GM12878 (cell line): ENCODE data around the gene SDCCAG8. TPM values are rescaled to one million over a fixed set of nuclear protein-coding genes. Genes with fewer than 3 reads are reported as not detected.

Experiments
- ATAC-seq: fragments of 200-7000 bp; cut with Tn5 transposase; 3 replicates; pipeline ENCODE4 v1.9.1; 2020; ENCODE audit warnings: mild to moderate bottlenecking, moderate library complexity
- BruUV-seq: library from RNA; stranded (reverse); fragments of 400-500 nt; replicated peaks from 2 replicates; lab custom pipeline; 2021; lab: Mats Ljungman, UMichigan
- CTCF ChIA-PET: fragments of 300-600 bp; sonication (Branson Sonifier 250); formaldehyde crosslinking; extraction: SDS; loops from one replicate; lab custom pipeline; 2021; ENCODE audit warnings: inconsistent platforms; lab: Yijun Ruan, JAX
- POLR2A ChIA-PET: fragments of 350-600 bp; formaldehyde crosslinking; extraction: SDS; loops from one replicate; lab custom pipeline; 2021; ENCODE audit warnings: inconsistent platforms; lab: Charles Lee
- RAD21 ChIA-PET: fragments of 300-600 bp; sonication (Branson Sonifier 250); formaldehyde crosslinking; loops from one replicate; lab custom pipeline; 2023; ENCODE audit warnings: antibody characterized with exemption; ENCODE audit not compliant: unreplicated experiment; lab: Charles Lee
- SMC1A ChIA-PET: fragments of 300-600 bp; sonication (Branson Sonifier 250); formaldehyde crosslinking; loops from one replicate; lab custom pipeline; 2023; ENCODE audit not compliant: unreplicated experiment, uncharacterized antibody; lab: Charles Lee
- DNase-seq: peaks from one replicate; pipeline ENCODE4 v3.0.0-alpha.2; 2011; ENCODE audit warnings: low read depth, low spot score
- FAIRE-seq: peaks from 3 replicates; lab custom pipeline; 2011; peaks lifted over from hg19 to GRCh38; lab: Jason Lieb, UNC
- H2AFZ ChIP-seq: 2 replicates; pipeline ENCODE4 v1.6.0; 2011; ENCODE audit warnings: low read depth, low read length, control low read depth; ENCODE audit not compliant: control insufficient read depth
- H3K27ac ChIP-seq: 2 replicates; pipeline ENCODE4 v1.5.1; 2011; ENCODE audit warnings: control low read depth; ENCODE audit not compliant: control insufficient read depth, insufficient read depth
- H3K27me3 ChIP-seq, 2 experiments: replicated peaks in 1 of 2; 2 replicates each; pipeline versions ENCODE4 v1.6.0 to v1.6.1; 2011; ENCODE audit warnings: low read length in 1 of 2; ENCODE audit not compliant: control insufficient read depth in 2 of 2, insufficient read depth in 2 of 2
- H3K36me3 ChIP-seq, 2 experiments: 2 replicates each; pipeline ENCODE4 v1.5.1; 2011; ENCODE audit warnings: low read length in 1 of 2; ENCODE audit not compliant: control insufficient read depth in 2 of 2, insufficient read depth in 2 of 2
- H3K4me1 ChIP-seq: 2 replicates; pipeline ENCODE4 v1.6.1; 2011; ENCODE audit warnings: mild to moderate bottlenecking, low read length, moderate library complexity, mixed read lengths; ENCODE audit not compliant: control insufficient read depth, insufficient read depth
- H3K4me2 ChIP-seq: 2 replicates; pipeline ENCODE4 v1.6.0; 2011; ENCODE audit warnings: control low read depth; ENCODE audit not compliant: control insufficient read depth, insufficient read depth
- H3K4me3 ChIP-seq: fragments of 200-600 bp; sonication (generic); 2 replicates; pipeline ENCODE4 v1.5.1; 2016
- H3K79me2 ChIP-seq: 2 replicates; pipeline ENCODE4 v1.6.0; 2011; ENCODE audit warnings: low read length; ENCODE audit not compliant: control insufficient read depth, insufficient read depth
- H3K9ac ChIP-seq: 2 replicates; pipeline ENCODE4 v1.8.0; 2011; ENCODE audit warnings: low read length, control low read depth, mixed read lengths; ENCODE audit not compliant: control insufficient read depth, insufficient read depth
- H3K9me3 ChIP-seq: replicated peaks from 3 replicates; pipeline ENCODE4 v1.5.1; 2011; ENCODE audit warnings: mild to moderate bottlenecking, low read length; ENCODE audit not compliant: control insufficient read depth, insufficient read depth
- H4K20me1 ChIP-seq: 2 replicates; pipeline ENCODE4 v1.6.0; 2011; ENCODE audit not compliant: control insufficient read depth, insufficient read depth
- CREM ChIP-seq: IDR thresholded peaks from 2 replicates; pipeline ENCODE4 v1.6.1; 2014; ENCODE audit warnings: antibody characterized with exemption, low read depth
- DPF2 ChIP-seq: fragments of 450-650 bp; IDR thresholded peaks from 2 replicates; pipeline ENCODE4 v1.6.1; 2017; ENCODE audit warnings: mild to moderate bottlenecking
- GABPA ChIP-seq: IDR thresholded peaks from 2 replicates; pipeline ENCODE4 v1.6.1; 2014; ENCODE audit warnings: antibody characterized with exemption, low read depth, mild to moderate bottlenecking, inconsistent platforms
- GATAD2B ChIP-seq: fragments of 450-650 bp; conservative IDR thresholded peaks from 2 replicates; pipeline ENCODE4 v1.6.1; 2017; ENCODE audit warnings: low read depth, mild to moderate bottlenecking, moderate library complexity
- MXI1 ChIP-seq: fragments of 150-350 bp; IDR thresholded peaks from 2 replicates; pipeline ENCODE4 v1.6.1; 2011; ENCODE audit warnings: low read depth, mild to moderate bottlenecking, inconsistent platforms, low read length, improper control_type of control experiment
- NRF1 ChIP-seq: conservative IDR thresholded peaks from 2 replicates; pipeline ENCODE4 v1.6.1; 2011; ENCODE audit warnings: mild to moderate bottlenecking, low read depth, low read length, improper control_type of control experiment
- PAX8 ChIP-seq: fragments of 450-650 bp; IDR thresholded peaks from 2 replicates; pipeline ENCODE4 v1.6.1; 2017; ENCODE audit warnings: mild to moderate bottlenecking, moderate library complexity
- PML ChIP-seq: IDR thresholded peaks from 2 replicates; pipeline ENCODE4 v1.6.1; 2012; ENCODE audit warnings: low read length, inconsistent platforms
- RBBP5 ChIP-seq: fragments of 200-600 bp; sonication (generic); conservative IDR thresholded peaks from 2 replicates; pipeline ENCODE4 v1.6.1; 2016
- SREBF1 ChIP-seq: IDR thresholded peaks from 2 replicates; pipeline ENCODE4 v1.6.1; 2012; ENCODE audit warnings: mild to moderate bottlenecking, low read length
- TARDBP ChIP-seq: IDR thresholded peaks from 2 replicates; pipeline ENCODE4 v1.6.1; 2016; ENCODE audit warnings: borderline replicate concordance
- ZZZ3 ChIP-seq: IDR thresholded peaks from 2 replicates; pipeline ENCODE4 v1.6.1; 2011; ENCODE audit warnings: low read depth; ENCODE audit not compliant: control insufficient read depth, insufficient read length
- WGBS: methylation state at CpG from one replicate; pipeline ENCODE4 v1.1.6; 2016; ENCODE audit warnings: low lambda C conversion rate; ENCODE audit not compliant: insufficient replicate concordance, insufficient coverage; ENCODE audit errors: missing lambda C conversion rate; 5-methylcytosine and 5-hydroxymethylcytosine counted together
- in situ Hi-C: fragments of 300-500 bp; cut with MboI; formaldehyde crosslinking; loops from 9 replicates; pipeline ENCODE4 v1.14.3; 2018; ENCODE audit warnings: mixed read lengths
- intact Hi-C: fragments of 100-400 bp; cut with micrococcal nuclease; formaldehyde crosslinking; loops from one replicate; pipeline ENCODE4 v1.14.2; 2022; ENCODE audit not compliant: unreplicated experiment
- polyA plus RNA-seq, 11 experiments: library from polyadenylated mRNA; depleted of rRNA in 4 of 11; unstranded in 6 of 11; stranded (reverse) in 5 of 11; fragments of >200 nt; fragmentation: Nextera tagmentation in 4 of 11; fragmentation: Illumina TruSeq in 1 of 11; extraction: Ambion mirVana in 4 of 11; extraction: Trizol in 1 of 11; gene quantifications; 1 replicate in 1 of 11; 2 replicates in 10 of 11; pipeline versions ENCODE4 v1.2.1 to v1.2.3, GENCODE V29; 2011 to 2016; ENCODE audit warnings: inconsistent platforms in 2 of 11, missing spikeins in 2 of 11, low read depth in 1 of 11
- total RNA-seq, 4 experiments: library from RNA; depleted of rRNA in 3 of 4; stranded (reverse); fragments of >200 nt in 3 of 4; fragmentation: Illumina TruSeq in 1 of 4; extraction: Trizol in 1 of 4; gene quantifications; 2 replicates each; pipeline versions ENCODE4 v1.2.1 to v1.2.3, GENCODE V29; 2013 to 2021
- TF ChIP-seq, protein P1 (sequence below): fragments of 450-650 bp; IDR thresholded peaks from 2 replicates; pipeline ENCODE4 v1.6.1; 2017; ENCODE audit warnings: mild to moderate bottlenecking, low read depth, inconsistent platforms; ENCODE audit not compliant: poor library complexity, severe bottlenecking
- TF ChIP-seq, protein P2 (sequence below): IDR thresholded peaks from 2 replicates; pipeline ENCODE4 v1.6.1; 2011; ENCODE audit warnings: borderline replicate concordance, low read depth, mild to moderate bottlenecking, moderate library complexity, low read length; ENCODE audit not compliant: insufficient read depth, poor library complexity, severe bottlenecking
- TF ChIP-seq, protein P3 (sequence below): fragments of 450-650 bp; IDR thresholded peaks from 2 replicates; pipeline ENCODE4 v1.6.1; 2017; ENCODE audit warnings: antibody characterized with exemption, mild to moderate bottlenecking, moderate library complexity

Gene SDCCAG8
- total and polyA plus RNA-seq, 10 of the 15 experiments (the other 5 are each of a cell fraction or from before 2014, with no cell fraction given), result 15.0 to 25.6 (median 20.6) TPM

DNA sequence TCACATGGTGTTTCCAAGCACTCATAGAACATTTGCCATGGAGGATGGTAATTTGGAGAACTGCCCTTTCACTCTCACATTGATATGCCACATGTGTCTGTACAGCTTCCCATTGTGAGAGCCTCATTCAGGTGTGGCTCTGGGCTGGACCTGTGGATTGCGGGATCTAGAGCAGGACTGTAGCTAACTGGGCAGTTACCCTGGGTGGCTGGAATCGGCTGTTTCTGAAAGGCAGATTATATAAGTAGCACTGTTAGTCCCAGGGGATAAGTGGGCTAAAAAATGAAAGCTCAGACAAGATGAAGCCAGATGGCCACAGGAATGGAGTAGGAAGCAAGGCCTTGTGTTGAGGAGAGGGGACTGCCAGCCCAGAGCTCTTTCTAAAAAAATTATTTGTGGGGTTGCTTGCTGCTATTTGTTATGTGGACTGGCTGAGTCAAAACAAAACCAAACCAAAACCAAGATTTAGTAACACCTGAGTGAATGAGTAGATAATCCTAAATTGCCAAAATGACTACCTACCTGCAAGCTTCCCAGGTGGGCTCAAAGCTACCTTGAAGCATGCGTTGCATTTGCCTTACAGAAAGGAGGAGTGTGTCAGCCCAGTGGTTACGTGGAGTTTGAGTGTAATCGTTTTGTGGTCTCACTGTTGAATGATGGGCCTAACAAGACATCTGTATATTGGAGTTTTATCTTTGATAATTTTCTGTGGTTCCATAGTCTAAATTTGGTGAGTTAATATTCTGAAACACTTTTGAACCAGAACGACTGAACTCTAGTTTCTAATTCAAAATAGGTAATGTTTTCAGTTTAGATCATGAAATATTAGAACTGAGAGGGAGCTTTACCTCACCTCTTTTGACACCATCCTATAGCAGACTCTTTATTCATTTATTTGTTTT lies 58.0 kb downstream of the SDCCAG8 start:
- SMC1A ChIA-PET, result interaction anchor here (0.9 to 2.7 kb wide), 15 partner anchors 9 to 1782 kb away, joined by 3 to 43 read pairs (median 5); partner anchors contain the start of genes CEP170, KMO and SDCCAG8
- peak; percentile 94 for DNase-seq
- peak overlapping the region; percentile 94 for H3K27ac ChIP-seq
- peak; percentile 36; the same call in 1 of the 2 replicates for TF ChIP-seq GABPA
- TF ChIP-seq CREM, result peak; percentile 81
- TF ChIP-seq, protein P1, sequence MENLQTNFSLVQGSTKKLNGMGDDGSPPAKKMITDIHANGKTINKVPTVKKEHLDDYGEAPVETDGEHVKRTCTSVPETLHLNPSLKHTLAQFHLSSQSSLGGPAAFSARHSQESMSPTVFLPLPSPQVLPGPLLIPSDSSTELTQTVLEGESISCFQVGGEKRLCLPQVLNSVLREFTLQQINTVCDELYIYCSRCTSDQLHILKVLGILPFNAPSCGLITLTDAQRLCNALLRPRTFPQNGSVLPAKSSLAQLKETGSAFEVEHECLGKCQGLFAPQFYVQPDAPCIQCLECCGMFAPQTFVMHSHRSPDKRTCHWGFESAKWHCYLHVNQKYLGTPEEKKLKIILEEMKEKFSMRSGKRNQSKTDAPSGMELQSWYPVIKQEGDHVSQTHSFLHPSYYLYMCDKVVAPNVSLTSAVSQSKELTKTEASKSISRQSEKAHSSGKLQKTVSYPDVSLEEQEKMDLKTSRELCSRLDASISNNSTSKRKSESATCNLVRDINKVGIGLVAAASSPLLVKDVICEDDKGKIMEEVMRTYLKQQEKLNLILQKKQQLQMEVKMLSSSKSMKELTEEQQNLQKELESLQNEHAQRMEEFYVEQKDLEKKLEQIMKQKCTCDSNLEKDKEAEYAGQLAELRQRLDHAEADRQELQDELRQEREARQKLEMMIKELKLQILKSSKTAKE, result peak; percentile 83
- peak; percentile 45; the same call in 1 of the 2 replicates for TF ChIP-seq PML
- TF ChIP-seq, protein P2, sequence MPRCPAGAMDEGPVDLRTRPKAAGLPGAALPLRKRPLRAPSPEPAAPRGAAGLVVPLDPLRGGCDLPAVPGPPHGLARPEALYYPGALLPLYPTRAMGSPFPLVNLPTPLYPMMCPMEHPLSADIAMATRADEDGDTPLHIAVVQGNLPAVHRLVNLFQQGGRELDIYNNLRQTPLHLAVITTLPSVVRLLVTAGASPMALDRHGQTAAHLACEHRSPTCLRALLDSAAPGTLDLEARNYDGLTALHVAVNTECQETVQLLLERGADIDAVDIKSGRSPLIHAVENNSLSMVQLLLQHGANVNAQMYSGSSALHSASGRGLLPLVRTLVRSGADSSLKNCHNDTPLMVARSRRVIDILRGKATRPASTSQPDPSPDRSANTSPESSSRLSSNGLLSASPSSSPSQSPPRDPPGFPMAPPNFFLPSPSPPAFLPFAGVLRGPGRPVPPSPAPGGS, result peak; percentile 67
- no peak for TF ChIP-seq SREBF1
- TF ChIP-seq TARDBP, result no peak
- TF ChIP-seq DPF2, result peak; percentile 88
- no peak for TF ChIP-seq NRF1
- no peak for TF ChIP-seq ZZZ3
- TF ChIP-seq, protein P3, sequence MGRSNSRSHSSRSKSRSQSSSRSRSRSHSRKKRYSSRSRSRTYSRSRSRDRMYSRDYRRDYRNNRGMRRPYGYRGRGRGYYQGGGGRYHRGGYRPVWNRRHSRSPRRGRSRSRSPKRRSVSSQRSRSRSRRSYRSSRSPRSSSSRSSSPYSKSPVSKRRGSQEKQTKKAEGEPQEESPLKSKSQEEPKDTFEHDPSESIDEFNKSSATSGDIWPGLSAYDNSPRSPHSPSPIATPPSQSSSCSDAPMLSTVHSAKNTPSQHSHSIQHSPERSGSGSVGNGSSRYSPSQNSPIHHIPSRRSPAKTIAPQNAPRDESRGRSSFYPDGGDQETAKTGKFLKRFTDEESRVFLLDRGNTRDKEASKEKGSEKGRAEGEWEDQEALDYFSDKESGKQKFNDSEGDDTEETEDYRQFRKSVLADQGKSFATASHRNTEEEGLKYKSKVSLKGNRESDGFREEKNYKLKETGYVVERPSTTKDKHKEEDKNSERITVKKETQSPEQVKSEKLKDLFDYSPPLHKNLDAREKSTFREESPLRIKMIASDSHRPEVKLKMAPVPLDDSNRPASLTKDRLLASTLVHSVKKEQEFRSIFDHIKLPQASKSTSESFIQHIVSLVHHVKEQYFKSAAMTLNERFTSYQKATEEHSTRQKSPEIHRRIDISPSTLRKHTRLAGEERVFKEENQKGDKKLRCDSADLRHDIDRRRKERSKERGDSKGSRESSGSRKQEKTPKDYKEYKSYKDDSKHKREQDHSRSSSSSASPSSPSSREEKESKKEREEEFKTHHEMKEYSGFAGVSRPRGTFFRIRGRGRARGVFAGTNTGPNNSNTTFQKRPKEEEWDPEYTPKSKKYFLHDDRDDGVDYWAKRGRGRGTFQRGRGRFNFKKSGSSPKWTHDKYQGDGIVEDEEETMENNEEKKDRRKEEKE, result no peak
- TF ChIP-seq PAX8, result no peak
- TF ChIP-seq MXI1, result no peak; the same call in 1 of the 2 replicates
- TF ChIP-seq RBBP5, result no peak
- TF ChIP-seq GATAD2B, result peak; percentile 37; the same call in 1 of the 2 replicates

More for the DNA sequence above, 58.0 kb downstream of the SDCCAG8 start:
- Histone ChIP-seq H3K4me2 (peak overlapping the region; percentile 97), H4K20me1 (no peaks in the 10 kb centered on the region), H3K9ac (peak overlapping the region; percentile 57), H3K4me1 (peaks cover 32% of the 10 kb centered on the region), H3K79me2 (no peaks in the 10 kb centered on the region), H3K36me3 (peaks cover 0 to 9% of the 10 kb centered on the region in 2 experiments; a peak in 1 of 4 replicates), H3K27me3 (no peaks in the 10 kb centered on the region), H3K9me3 (no peaks in the 10 kb centered on the region), H3K4me3 (peak overlapping the region; percentile 28; the same call in 1 of the 2 replicates), H2AFZ (peak overlapping the region; percentile 41)
- ChIA-PET RAD21 (interaction anchor here (0.8 to 3.2 kb wide), 10 partner anchors 10 to 1828 kb away, joined by 3 to 39 read pairs (median 4); partner anchors contain the start of genes CEP170 and SDCCAG8), POLR2A (interaction anchor here (0.6 to 3.5 kb wide), 2 partner anchors 59 to 1660 kb away, joined by 3 to 30 read pairs; partner anchors contain the start of genes CEP170 and SDCCAG8), CTCF (interaction anchor here (0.8 to 1.5 kb wide), 7 partner anchors 10 to 96 kb away, joined by 3 to 5 read pairs (median 3); partner anchors contain the start of gene SDCCAG8)
- in situ Hi-C loops, result loop anchor here (25.0 kb wide), 1 partner anchor 527 kb away; no protein-coding TSS in a partner anchor
- no TSS peak for BruUV-seq
- 17% methylated on average over 6 of the region's 6 CpGs for WGBS
- FAIRE-seq (peak; percentile 73), ATAC-seq (peak; percentile 82)
- intact Hi-C loops, result loop anchor here (2.0 kb wide), 1 partner anchor 59 kb away; the partner anchor contains the start of gene CEP170
